Heart right ventricle (tissue), 16 donors: ENCODE data around the gene NID2. TPM values are rescaled to one million over a fixed set of nuclear protein-coding genes. Genes with fewer than 3 reads are reported as not detected.
A peak's percentile ranks its signal among the peaks of the same experiment; 100 is the strongest.

ENCODE experiments used
- ATAC-seq, 8 donors: fragments of 200-7000 bp; cut with Tn5 transposase; one replicate each; pipeline ENCODE4 v1.9.1; 2020; ENCODE audit warnings: mild to moderate bottlenecking in 8 of 8, moderate library complexity in 8 of 8, moderate number of reproducible peaks in 1 of 8
- DNase-seq, 2 donors: peaks; one replicate each; pipeline ENCODE4 v3.0.0-alpha.2; 2020
- H3K27ac ChIP-seq, 10 donors: fragments of 200-600 bp; sonication (generic) in 2 of 10; one replicate each; pipeline versions ENCODE4 v1.5.0 to v1.8.0; 2020 to 2022; ENCODE audit warnings: mild to moderate bottlenecking in 3 of 10
- H3K27me3 ChIP-seq, 7 donors: fragments of 200-600 bp; one replicate each; pipeline ENCODE4 v1.8.0; 2021 to 2022; ENCODE audit warnings: mild to moderate bottlenecking in 2 of 7
- H3K36me3 ChIP-seq, 9 donors: fragments of 200-600 bp; sonication (generic) in 1 of 9; one replicate each; pipeline versions ENCODE4 v1.5.0 to v1.8.0; 2020 to 2022; ENCODE audit warnings: mild to moderate bottlenecking in 2 of 9
- H3K4me1 ChIP-seq, 9 donors: fragments of 200-600 bp; sonication (generic) in 1 of 9; one replicate each; pipeline versions ENCODE4 v1.5.0 to v1.8.0; 2020 to 2022; ENCODE audit warnings: mild to moderate bottlenecking in 4 of 9
- H3K4me3 ChIP-seq, 10 donors: fragments of 200-600 bp; sonication (generic) in 2 of 10; one replicate each; pipeline versions ENCODE4 v1.5.0 to v1.8.0; 2020 to 2022; ENCODE audit warnings: mild to moderate bottlenecking in 7 of 10, moderate library complexity in 2 of 10
- H3K9me3 ChIP-seq, 11 donors: fragments of 200-600 bp in 10 of 11; sonication (generic) in 2 of 11; one replicate each; pipeline versions ENCODE4 v1.5.0 to v1.8.0; 2013 to 2022; ENCODE audit warnings: mild to moderate bottlenecking in 2 of 11, control low read depth in 1 of 11, moderate library complexity in 1 of 11
- WGBS, 2 donors: extraction: QIAGEN DNeasy Blood & Tissue Kit; methylation state at CpG; one replicate each; pipeline ENCODE4 v1.1.7; 2013; ENCODE audit warnings: inconsistent platforms in 1 of 2; 5-methylcytosine and 5-hydroxymethylcytosine counted together
- intact Hi-C, 10 donors: fragments of 100-400 bp; cut with DNase I; formaldehyde crosslinking; loops; one replicate each; pipeline versions ENCODE4 v1.11.1 to v1.14.2; 2022
- polyA plus RNA-seq, 2 donors: library from polyadenylated mRNA; stranded (reverse); fragments of 200-250 nt; gene quantifications; one replicate each; pipeline ENCODE4 v1.2.3, GENCODE V29; 2013
- total RNA-seq, 10 donors: library from RNA; stranded (reverse); fragmentation: NEBNext Ultra II Directional in 3 of 10; extraction: Animal tissue kit (Norgen Biotek cat#: 25700) in 3 of 10; gene quantifications; one replicate each; pipeline versions ENCODE4 v1.2.1 to v1.2.4, GENCODE V29; 2021 to 2023
- TF ChIP-seq, protein P1 (sequence below), 9 donors: fragments of 200-600 bp; sonication (generic) in 2 of 9; IDR thresholded peaks; one replicate each; pipeline versions ENCODE4 v1.5.0 to v1.8.0; 2021 to 2022; ENCODE audit warnings: antibody characterized with exemption in 9 of 9, mild to moderate bottlenecking in 5 of 9, moderate library complexity in 1 of 9
- donor health status: Arrhythmogenic right ventricular cardiomyopathy.
- donor health status: ischemic (EF 13 %, LVEDD 7.1; RV severe dilation, severe dysfunction).
- donor health status: healthy with polysubstance abuse.
- donor health status: DM: no; HTN: yes; CAD: no.
- donor health status: DM: no; HTN: no; CAD: no.
- donor health status: ischemic (EF 25% LVEDD 6.9; RV normal size, moderate dysfunction).
- donor health status: ischemic (EF 25% LVEDD 5.7; RV mildly dilated, moderate dysfunction).
- donor health status: healthy.
- donor health status: DM: yes; HTN: yes; CAD: no.
- donor health status: Ischemic cardiomyopathy.
- donor health status: ischemic (EF 35%, LVEDD 5.7; RV mildly dilated, moderate dysfunction).
- donor health status: nonischemic (EF 11% LVEDD 7.7; RV severe dilation, severe dysfunction).
- donor health status: DM: yes; HTN: yes; CAD: no.
- donor health status: PGD.
- donor health status: ischemic (EF 29% LVEDD 5.4; RV normal size, mild dysfunction).
- donor health status: nonischemic (EF 23%, LVEDD 6.1; RV moderate dilation, normal function).

NID2 gene
- total and polyA plus RNA-seq, 12 donors, result 15.1 to 66.0 (median 36.5) TPM

DNA sequence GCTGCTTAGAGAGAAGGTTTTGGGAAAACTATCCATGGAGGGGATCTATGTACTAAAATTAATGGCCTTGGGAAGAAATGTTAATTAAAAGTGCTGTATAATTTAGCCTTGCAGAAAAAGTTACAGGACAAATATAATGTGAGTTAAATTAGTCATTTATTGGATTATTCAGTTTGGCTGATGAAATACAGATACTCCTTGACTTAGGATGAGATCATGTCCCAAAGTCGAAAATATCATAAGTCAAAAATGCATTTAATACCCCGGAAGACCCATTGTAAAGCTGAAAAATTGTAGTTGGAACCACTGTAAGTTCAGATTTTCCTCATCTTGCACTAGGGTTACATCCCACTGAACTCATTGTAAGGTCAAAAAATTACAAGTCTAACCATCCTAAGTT lies 69.8 kb downstream of the NID2 start:
- Histone ChIP-seq H3K4me3 (no peak overlapping the region), H3K36me3 (peaks cover 0 to 97% (median 20%) of the 10 kb centered on the region in 9 donors), H3K27me3 (no peaks in the 10 kb centered on the region), H3K4me1 (peaks cover 0 to 73% (median 46%) of the 10 kb centered on the region in 9 donors), H3K9me3 (no peaks in the 10 kb centered on the region), H3K27ac (no peak overlapping the region)
- no peak for ATAC-seq
- 70 to 73% methylated on average over 2 of the region's 2 CpGs for WGBS, 2 donors
- DNase-seq, result no peak
- TF ChIP-seq, protein P1, sequence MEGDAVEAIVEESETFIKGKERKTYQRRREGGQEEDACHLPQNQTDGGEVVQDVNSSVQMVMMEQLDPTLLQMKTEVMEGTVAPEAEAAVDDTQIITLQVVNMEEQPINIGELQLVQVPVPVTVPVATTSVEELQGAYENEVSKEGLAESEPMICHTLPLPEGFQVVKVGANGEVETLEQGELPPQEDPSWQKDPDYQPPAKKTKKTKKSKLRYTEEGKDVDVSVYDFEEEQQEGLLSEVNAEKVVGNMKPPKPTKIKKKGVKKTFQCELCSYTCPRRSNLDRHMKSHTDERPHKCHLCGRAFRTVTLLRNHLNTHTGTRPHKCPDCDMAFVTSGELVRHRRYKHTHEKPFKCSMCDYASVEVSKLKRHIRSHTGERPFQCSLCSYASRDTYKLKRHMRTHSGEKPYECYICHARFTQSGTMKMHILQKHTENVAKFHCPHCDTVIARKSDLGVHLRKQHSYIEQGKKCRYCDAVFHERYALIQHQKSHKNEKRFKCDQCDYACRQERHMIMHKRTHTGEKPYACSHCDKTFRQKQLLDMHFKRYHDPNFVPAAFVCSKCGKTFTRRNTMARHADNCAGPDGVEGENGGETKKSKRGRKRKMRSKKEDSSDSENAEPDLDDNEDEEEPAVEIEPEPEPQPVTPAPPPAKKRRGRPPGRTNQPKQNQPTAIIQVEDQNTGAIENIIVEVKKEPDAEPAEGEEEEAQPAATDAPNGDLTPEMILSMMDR (IDR thresholded peaks at IDR 0.05), result no peak
- intact Hi-C loops, result loop anchor here in 7 of 10 donors (5.0 to 10.0 kb wide), 7 partner anchors 66 to 276 kb away; partner anchors contain the start of genes NID2 (in 5 of the 7) and PTGDR (in 1 of the 7)

DNA sequence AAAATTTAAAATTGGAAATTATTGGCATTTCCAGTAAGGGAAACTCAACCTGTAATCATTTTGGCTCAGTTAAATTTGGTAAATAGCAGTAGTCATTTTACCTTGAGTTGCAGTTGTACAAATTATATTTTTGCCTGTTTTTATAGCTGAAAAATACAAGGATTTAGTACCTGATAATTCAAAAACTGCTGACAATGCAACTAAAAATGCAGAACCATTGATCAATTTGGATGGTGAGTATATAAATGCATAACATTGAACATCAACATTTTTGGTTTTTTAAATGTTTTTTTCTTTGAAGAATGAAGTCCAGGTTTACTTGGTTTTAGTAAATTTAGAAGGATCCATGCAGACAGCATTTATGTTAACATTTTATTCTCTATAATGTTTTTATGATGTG lies 70.5 kb downstream of the NID2 start:
- Histone ChIP-seq H3K27ac (no peak overlapping the region), H3K9me3 (no peaks in the 10 kb centered on the region), H3K27me3 (no peaks in the 10 kb centered on the region), H3K4me1 (peaks cover 0 to 72% (median 46%) of the 10 kb centered on the region in 9 donors), H3K36me3 (peaks cover 0 to 97% (median 19%) of the 10 kb centered on the region in 9 donors), H3K4me3 (no peak overlapping the region)
- DNase-seq (no peak), ATAC-seq (no peak)
- intact Hi-C loops, result loop anchor here in 7 of 10 donors (5.0 to 10.0 kb wide), 7 partner anchors 66 to 276 kb away; partner anchors contain the start of genes NID2 (in 5 of the 7) and PTGDR (in 1 of the 7)
- TF ChIP-seq, protein P1 (IDR thresholded peaks at IDR 0.05), result no peak

DNA sequence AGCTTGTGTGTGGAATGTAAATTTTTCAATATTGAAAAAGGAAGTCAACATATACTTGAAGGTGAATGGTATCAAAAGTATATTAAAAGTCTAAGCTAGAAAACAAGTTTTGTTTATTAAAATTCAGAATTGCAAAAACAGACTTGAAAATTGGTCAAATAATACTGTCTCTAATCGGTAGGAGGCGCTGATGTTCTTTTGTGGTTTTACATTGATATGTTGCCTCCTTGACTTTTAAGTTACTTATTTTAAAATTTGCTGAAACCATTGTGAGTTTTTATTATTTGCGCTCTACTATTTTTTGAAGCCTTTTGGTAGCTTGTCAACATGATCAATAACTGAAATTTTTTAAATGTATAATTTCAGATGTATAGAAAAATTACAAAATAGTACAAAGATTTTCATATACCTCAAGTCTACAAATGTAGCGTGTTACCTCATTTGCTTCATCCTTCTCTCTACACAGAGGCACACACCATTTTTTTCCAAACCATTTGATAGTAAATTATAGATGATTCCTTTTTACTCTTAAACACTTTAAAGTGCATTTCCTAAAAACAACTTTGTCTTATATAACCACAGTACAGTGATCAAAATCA lies 72.6 kb downstream of the NID2 start:
- TF ChIP-seq, protein P1 (IDR thresholded peaks at IDR 0.05), result peak; percentile 63 to 94 (median 84)
- WGBS, 2 donors, result 41 to 58% methylated on average over 4 of the region's 4 CpGs
- no peaks in the 10 kb centered on the region for H3K9me3 ChIP-seq
- intact Hi-C loops, result loop anchor here in 8 of 10 donors (1.0 to 10.0 kb wide), 11 partner anchors 19 to 279 kb away; partner anchors contain the start of genes NID2 (in 6 of the 8) and PTGDR (in 1 of the 8)
- no peak overlapping the region for H3K4me3 ChIP-seq
- peaks cover 0 to 72% (median 56%) of the 10 kb centered on the region in 9 donors for H3K4me1 ChIP-seq
- peaks cover 0 to 97% (median 17%) of the 10 kb centered on the region in 9 donors for H3K36me3 ChIP-seq
- peak overlapping the region in 2 of 10 donors; percentile 5 to 15 for H3K27ac ChIP-seq
- ATAC-seq, result no peak
- DNase-seq, result peak in 1 of 2 donors; percentile 39
- no peaks in the 10 kb centered on the region for H3K27me3 ChIP-seq

DNA sequence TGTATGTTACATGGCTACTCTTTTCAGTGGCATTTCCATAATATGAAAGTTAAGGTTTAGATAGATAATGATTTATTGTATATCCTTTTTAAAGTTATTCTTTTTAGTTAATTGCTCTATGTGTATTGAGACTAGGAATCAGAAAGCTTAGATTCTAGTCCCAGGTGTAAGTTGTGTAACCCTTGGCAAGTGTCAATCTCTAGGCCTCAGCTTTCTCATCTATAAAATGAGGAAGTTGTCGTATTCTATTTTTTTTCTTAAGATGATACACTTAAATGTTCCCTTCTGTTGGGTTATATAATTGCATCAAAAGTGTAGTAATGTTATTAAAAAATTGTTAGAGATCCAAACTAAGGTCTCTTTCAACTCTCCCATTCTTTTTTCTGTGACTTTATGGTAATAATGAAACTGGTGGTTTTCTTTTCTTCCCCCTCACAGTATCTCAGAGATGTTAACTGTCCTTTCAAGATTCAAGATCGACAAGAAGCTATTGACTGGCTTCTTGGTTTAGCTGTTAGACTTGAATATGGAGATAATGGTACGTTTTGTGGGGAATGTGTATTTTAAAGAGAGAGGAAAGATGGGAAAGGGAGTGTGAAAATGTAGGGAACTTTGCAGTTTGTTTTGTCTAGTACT lies 75.5 kb downstream of the NID2 start:
- TF ChIP-seq, protein P1 (IDR thresholded peaks at IDR 0.05), result no peak
- Histone ChIP-seq H3K4me3 (no peak overlapping the region), H3K9me3 (no peaks in the 10 kb centered on the region), H3K27me3 (no peaks in the 10 kb centered on the region), H3K27ac (peak overlapping the region in 1 of 10 donors; percentile 12), H3K36me3 (peaks cover 0 to 71% (median 9%) of the 10 kb centered on the region in 9 donors), H3K4me1 (peaks cover 0 to 75% (median 65%) of the 10 kb centered on the region in 9 donors)
- 76% methylated on average over 3 of the region's 3 CpGs for WGBS, 2 donors
- ATAC-seq (no peak), DNase-seq (no peak)
- intact Hi-C loops, result loop anchor here in 4 of 10 donors (5.0 to 10.0 kb wide), 4 partner anchors 71 to 281 kb away; partner anchors contain the start of genes NID2 (in 1 of the 4) and PTGDR (in 1 of the 4)
